HepG2 (cell line): ENCODE data around the gene RABL6. TPM values are rescaled to one million over a fixed set of nuclear protein-coding genes. Genes with fewer than 3 reads are reported as not detected.

Source experiments
- CBFB ChIP-seq: sonication (generic); formaldehyde crosslinking; IDR thresholded peaks from 2 replicates; pipeline ENCODE4 v1.4.0; 2020; ENCODE audit warnings: missing genetic modification reagents
- DMAP1 ChIP-seq: IDR thresholded peaks from 2 replicates; pipeline ENCODE4 v1.6.1; 2016
- GATA4 ChIP-seq: sonication (generic); IDR thresholded peaks from 2 replicates; pipeline ENCODE4 v1.6.1; 2016; ENCODE audit warnings: antibody characterized with exemption, low read depth, borderline replicate concordance
- GZF1 ChIP-seq: sonication (generic); formaldehyde crosslinking; IDR thresholded peaks from 2 replicates; pipeline ENCODE4 v1.5.1; 2020; ENCODE audit warnings: mild to moderate bottlenecking, missing genetic modification reagents
- HIC2 ChIP-seq: sonication (generic); formaldehyde crosslinking; IDR thresholded peaks from 2 replicates; pipeline ENCODE4 v1.9.0; 2022; ENCODE audit warnings: low read depth, missing genetic modification reagents
- HNF4A ChIP-seq: sonication (generic); formaldehyde crosslinking; IDR thresholded peaks from 2 replicates; pipeline ENCODE4 v1.4.0; 2020; ENCODE audit warnings: missing genetic modification reagents
- MED13 ChIP-seq: sonication (generic); formaldehyde crosslinking; IDR thresholded peaks from 2 replicates; pipeline ENCODE4 v1.5.0; 2020; ENCODE audit warnings: missing genetic modification reagents
- MXD4 ChIP-seq: IDR thresholded peaks from 2 replicates; pipeline ENCODE4 v1.6.1; 2016; ENCODE audit warnings: mild to moderate bottlenecking, missing biosample characterization, missing genetic modification reagents
- NR2F2 ChIP-seq: IDR thresholded peaks from 2 replicates; pipeline ENCODE4 v1.6.1; 2012; ENCODE audit warnings: low read depth, inconsistent platforms, borderline replicate concordance
- THAP9 ChIP-seq: sonication (generic); formaldehyde crosslinking; IDR thresholded peaks from 2 replicates; pipeline ENCODE4; 2020; ENCODE audit warnings: missing genetic modification reagents, mild to moderate bottlenecking, borderline replicate concordance
- ZBTB38 ChIP-seq: sonication (generic); formaldehyde crosslinking; IDR thresholded peaks from 2 replicates; pipeline ENCODE4 v1.5.1; 2020; ENCODE audit warnings: mild to moderate bottlenecking, missing genetic modification reagents
- ZGPAT ChIP-seq: IDR thresholded peaks from 2 replicates; pipeline ENCODE4 v1.6.1; 2016; ENCODE audit warnings: mild to moderate bottlenecking
- ZNF335 ChIP-seq: sonication (generic); formaldehyde crosslinking; IDR thresholded peaks from 2 replicates; pipeline ENCODE4 v1.4.0; 2020; ENCODE audit warnings: missing genetic modification reagents
- ZNF446 ChIP-seq: sonication (generic); formaldehyde crosslinking; IDR thresholded peaks from 2 replicates; pipeline ENCODE4 v1.5.0; 2020; ENCODE audit warnings: mild to moderate bottlenecking, missing genetic modification reagents
- ZNF530 ChIP-seq: sonication (generic); formaldehyde crosslinking; IDR thresholded peaks from 2 replicates; pipeline ENCODE4 v1.5.0; 2020; ENCODE audit warnings: low read depth, mild to moderate bottlenecking, missing genetic modification reagents
- ZNF574 ChIP-seq: sonication (generic); formaldehyde crosslinking; IDR thresholded peaks from 2 replicates; pipeline ENCODE4 v1.4.0; 2020; ENCODE audit warnings: missing genetic modification reagents
- ZNF687 ChIP-seq: sonication (generic); formaldehyde crosslinking; IDR thresholded peaks from 2 replicates; pipeline ENCODE4 v1.5.1; 2020; ENCODE audit warnings: mild to moderate bottlenecking, missing genetic modification reagents, moderate library complexity
- ZNF816 ChIP-seq: sonication (generic); formaldehyde crosslinking; IDR thresholded peaks from 2 replicates; pipeline ENCODE4 v1.8.0; 2022; ENCODE audit warnings: missing genetic modification reagents, mild to moderate bottlenecking, borderline replicate concordance
- polyA plus RNA-seq, 8 experiments: library from polyadenylated mRNA; depleted of rRNA in 3 of 8; stranded (reverse) in 7 of 8; unstranded in 1 of 8; fragments of >200 nt; fragmentation: Illumina TruSeq in 4 of 8; extraction: Trizol in 4 of 8; gene quantifications; 2 replicates each; pipeline versions ENCODE4 v1.2.1 to v1.2.3, GENCODE V29; 2011 to 2016; ENCODE audit warnings: low read depth in 4 of 8, missing spikeins in 1 of 8, mixed read lengths in 1 of 8; ENCODE audit not compliant: insufficient read depth in 1 of 8
- total RNA-seq, 5 experiments: library from RNA; depleted of rRNA; stranded (reverse); fragments of >200 nt; fragmentation: Illumina TruSeq; extraction: Trizol; gene quantifications; 2 replicates each; pipeline ENCODE4 v1.2.3, GENCODE V29; 2016; ENCODE audit warnings: low read depth in 1 of 5

RABL6 gene
- total and polyA plus RNA-seq, 2 of the 13 experiments (the other 11 are each of a cell fraction or from before 2014, with no cell fraction given): 81.5 to 125 TPM

- TF ChIP-seq MED13 (CRISPR knock-in tag) (no peak), GZF1 (CRISPR knock-in tag) (no peak), ZNF446 (CRISPR knock-in tag) (no peak), ZNF574 (CRISPR knock-in tag) (no peak), ZGPAT (no peak), MXD4 (CRISPR knock-in tag) (no peak), ZNF335 (CRISPR knock-in tag) (no peak), THAP9 (CRISPR knock-in tag) (peak; percentile 22; the same call in 1 of the 2 replicates), CBFB (CRISPR knock-in tag) (no peak), DMAP1 (CRISPR knock-in tag) (no peak), ZNF816 (CRISPR knock-in tag) (0 out of 2 replicates have a peak, but pooled peaks have one; percentile 29), ZNF530 (no peak), HIC2 (CRISPR knock-in tag) (peak; percentile 18; the same call in 1 of the 2 replicates), NR2F2 (no peak), HNF4A (peak; percentile 36), ZNF687 (CRISPR knock-in tag) (peak; percentile 84), ZBTB38 (peak; percentile 86), GATA4 (no peak)
Measured at GRCh38 chr9:136762221-136762691, 45.5 kb upstream of the RABL6 start (continued).
